GM12878 (cell line): ENCODE measurements around the gene STARD10. TPM values are rescaled to one million over a fixed set of nuclear protein-coding genes. Genes with fewer than 3 reads are reported as not detected.
A peak's percentile ranks its signal among the peaks of the same experiment; 100 is the strongest.

Experiments
- ATAC-seq: fragments of 200-7000 bp; cut with Tn5 transposase; 3 replicates; pipeline ENCODE4 v1.9.1; 2020; ENCODE audit warnings: mild to moderate bottlenecking, moderate library complexity
- BruUV-seq: library from RNA; stranded (reverse); fragments of 400-500 nt; replicated peaks from 2 replicates; lab custom pipeline; 2021; lab: Mats Ljungman, UMichigan
- CTCF ChIA-PET: fragments of 300-600 bp; sonication (Branson Sonifier 250); formaldehyde crosslinking; extraction: SDS; loops from one replicate; lab custom pipeline; 2021; ENCODE audit warnings: inconsistent platforms; lab: Yijun Ruan, JAX
- POLR2A ChIA-PET: fragments of 350-600 bp; formaldehyde crosslinking; extraction: SDS; loops from one replicate; lab custom pipeline; 2021; ENCODE audit warnings: inconsistent platforms; lab: Charles Lee
- RAD21 ChIA-PET: fragments of 300-600 bp; sonication (Branson Sonifier 250); formaldehyde crosslinking; loops from one replicate; lab custom pipeline; 2023; ENCODE audit warnings: antibody characterized with exemption; ENCODE audit not compliant: unreplicated experiment; lab: Charles Lee
- SMC1A ChIA-PET: fragments of 300-600 bp; sonication (Branson Sonifier 250); formaldehyde crosslinking; loops from one replicate; lab custom pipeline; 2023; ENCODE audit not compliant: unreplicated experiment, uncharacterized antibody; lab: Charles Lee
- DNase-seq: peaks from one replicate; pipeline ENCODE4 v3.0.0-alpha.2; 2011; ENCODE audit warnings: low read depth, low spot score
- FAIRE-seq: peaks from 3 replicates; lab custom pipeline; 2011; peaks lifted over from hg19 to GRCh38; lab: Jason Lieb, UNC
- H2AFZ ChIP-seq: 2 replicates; pipeline ENCODE4 v1.6.0; 2011; ENCODE audit warnings: low read depth, low read length, control low read depth; ENCODE audit not compliant: control insufficient read depth
- H3K27ac ChIP-seq: 2 replicates; pipeline ENCODE4 v1.5.1; 2011; ENCODE audit warnings: control low read depth; ENCODE audit not compliant: control insufficient read depth, insufficient read depth
- H3K27me3 ChIP-seq, 2 experiments: replicated peaks in 1 of 2; 2 replicates each; pipeline versions ENCODE4 v1.6.0 to v1.6.1; 2011; ENCODE audit warnings: low read length in 1 of 2; ENCODE audit not compliant: control insufficient read depth in 2 of 2, insufficient read depth in 2 of 2
- H3K36me3 ChIP-seq, 2 experiments: 2 replicates each; pipeline ENCODE4 v1.5.1; 2011; ENCODE audit warnings: low read length in 1 of 2; ENCODE audit not compliant: control insufficient read depth in 2 of 2, insufficient read depth in 2 of 2
- H3K4me1 ChIP-seq: 2 replicates; pipeline ENCODE4 v1.6.1; 2011; ENCODE audit warnings: mild to moderate bottlenecking, low read length, moderate library complexity, mixed read lengths; ENCODE audit not compliant: control insufficient read depth, insufficient read depth
- H3K4me2 ChIP-seq: 2 replicates; pipeline ENCODE4 v1.6.0; 2011; ENCODE audit warnings: control low read depth; ENCODE audit not compliant: control insufficient read depth, insufficient read depth
- H3K4me3 ChIP-seq: fragments of 200-600 bp; sonication (generic); 2 replicates; pipeline ENCODE4 v1.5.1; 2016
- H3K79me2 ChIP-seq: 2 replicates; pipeline ENCODE4 v1.6.0; 2011; ENCODE audit warnings: low read length; ENCODE audit not compliant: control insufficient read depth, insufficient read depth
- H3K9ac ChIP-seq: 2 replicates; pipeline ENCODE4 v1.8.0; 2011; ENCODE audit warnings: low read length, control low read depth, mixed read lengths; ENCODE audit not compliant: control insufficient read depth, insufficient read depth
- H3K9me3 ChIP-seq: replicated peaks from 3 replicates; pipeline ENCODE4 v1.5.1; 2011; ENCODE audit warnings: mild to moderate bottlenecking, low read length; ENCODE audit not compliant: control insufficient read depth, insufficient read depth
- H4K20me1 ChIP-seq: 2 replicates; pipeline ENCODE4 v1.6.0; 2011; ENCODE audit not compliant: control insufficient read depth, insufficient read depth
- CBFB ChIP-seq: IDR thresholded peaks from 2 replicates; pipeline ENCODE4 v1.6.1; 2016; ENCODE audit warnings: antibody characterized with exemption, low read depth
- CHD2 ChIP-seq: IDR thresholded peaks from 2 replicates; pipeline ENCODE4 v1.6.1; 2011; ENCODE audit warnings: low read depth, low read length, improper control_type of control experiment, borderline replicate concordance
- KLF5 ChIP-seq: fragments of 450-650 bp; IDR thresholded peaks from 2 replicates; pipeline ENCODE4 v1.6.1; 2014; ENCODE audit warnings: mild to moderate bottlenecking; ENCODE audit not compliant: partially characterized antibody
- MTA3 ChIP-seq: IDR thresholded peaks from 2 replicates; pipeline ENCODE4 v1.6.1; 2012; ENCODE audit warnings: low read length, inconsistent platforms, borderline replicate concordance
- POLR2A ChIP-seq: IDR thresholded peaks from 2 replicates; pipeline ENCODE4 v1.6.1; 2011; ENCODE audit warnings: low read depth, mild to moderate bottlenecking, low read length
- PRDM15 ChIP-seq: fragments of 450-650 bp; formaldehyde crosslinking; IDR thresholded peaks from 2 replicates; pipeline ENCODE4 v1.4.0; 2020; ENCODE audit warnings: mild to moderate bottlenecking, moderate library complexity
- REST ChIP-seq: IDR thresholded peaks from 2 replicates; pipeline ENCODE4 v1.6.1; 2012; ENCODE audit warnings: mild to moderate bottlenecking, low read depth, low read length
- TAF1 ChIP-seq: IDR thresholded peaks from 2 replicates; pipeline ENCODE4 v1.6.1; 2011; ENCODE audit warnings: mild to moderate bottlenecking, low read depth, low read length, borderline replicate concordance
- WGBS: methylation state at CpG from one replicate; pipeline ENCODE4 v1.1.6; 2016; ENCODE audit warnings: low lambda C conversion rate; ENCODE audit not compliant: insufficient replicate concordance, insufficient coverage; ENCODE audit errors: missing lambda C conversion rate; 5-methylcytosine and 5-hydroxymethylcytosine counted together
- in situ Hi-C: fragments of 300-500 bp; cut with MboI; formaldehyde crosslinking; loops from 9 replicates; pipeline ENCODE4 v1.14.3; 2018; ENCODE audit warnings: mixed read lengths
- intact Hi-C: fragments of 100-400 bp; cut with micrococcal nuclease; formaldehyde crosslinking; loops from one replicate; pipeline ENCODE4 v1.14.2; 2022; ENCODE audit not compliant: unreplicated experiment
- polyA plus RNA-seq, 11 experiments: library from polyadenylated mRNA; depleted of rRNA in 4 of 11; unstranded in 6 of 11; stranded (reverse) in 5 of 11; fragments of >200 nt; fragmentation: Nextera tagmentation in 4 of 11; fragmentation: Illumina TruSeq in 1 of 11; extraction: Ambion mirVana in 4 of 11; extraction: Trizol in 1 of 11; gene quantifications; 1 replicate in 1 of 11; 2 replicates in 10 of 11; pipeline versions ENCODE4 v1.2.1 to v1.2.3, GENCODE V29; 2011 to 2016; ENCODE audit warnings: inconsistent platforms in 2 of 11, missing spikeins in 2 of 11, low read depth in 1 of 11
- total RNA-seq, 4 experiments: library from RNA; depleted of rRNA in 3 of 4; stranded (reverse); fragments of >200 nt in 3 of 4; fragmentation: Illumina TruSeq in 1 of 4; extraction: Trizol in 1 of 4; gene quantifications; 2 replicates each; pipeline versions ENCODE4 v1.2.1 to v1.2.3, GENCODE V29; 2013 to 2021

Gene STARD10
- total and polyA plus RNA-seq, 10 of the 15 experiments (the other 5 are each of a cell fraction or from before 2014, with no cell fraction given): 0.15 to 43.2 (median 23.1) TPM

- intact Hi-C loops: no loop called here
- no TSS peak for BruUV-seq
- DNase-seq (no peak), ATAC-seq (no peak), FAIRE-seq (no peak)
- H3K79me2 ChIP-seq: no peaks in the 10 kb centered on the region
- no peaks in the 10 kb centered on the region for H3K9me3 ChIP-seq
- no peaks in the 10 kb centered on the region for H3K27me3 ChIP-seq
- no peak overlapping the region for H3K9ac ChIP-seq
- H2AFZ ChIP-seq: no peak overlapping the region
- H3K36me3 ChIP-seq: peaks cover 24 to 48% of the 10 kb centered on the region in 2 experiments
- SMC1A ChIA-PET: interaction anchor here (8.0 kb wide), 1 partner anchor 343 kb away, joined by 65 read pairs; no protein-coding TSS in a partner anchor
- no peak overlapping the region for H3K27ac ChIP-seq
- no peak overlapping the region for H3K4me3 ChIP-seq
- RAD21 ChIA-PET: no interaction called here
- POLR2A ChIA-PET: no interaction called here
- H3K4me1 ChIP-seq: no peaks in the 10 kb centered on the region
- H3K4me2 ChIP-seq: no peak overlapping the region
- CTCF ChIA-PET: interaction anchor here (1.3 to 3.2 kb wide), 3 partner anchors 303 to 344 kb away, joined by 3 to 14 read pairs (median 4); no protein-coding TSS in a partner anchor
- TF ChIP-seq CHD2 (no peak), POLR2A (0 out of 2 replicates have a peak, but pooled peaks have one; percentile 19)
- TF ChIP-seq, all 136 proteins: peak for 1
- no peaks in the 10 kb centered on the region; the same call in 1 of the 2 replicates for H4K20me1 ChIP-seq
- WGBS: 98% methylated on average over 5 of the region's 5 CpGs
- in situ Hi-C loops: loop anchor here (25.0 kb wide), 1 partner anchor 352 kb away; no protein-coding TSS in a partner anchor
Observed at GRCh38 chr11:72834905-72835304, 41.1 kb upstream of the STARD10 start.

GRCh38 chr11:72833811-72834493, 40.1 kb upstream of the STARD10 start:
- ChIA-PET POLR2A (interaction anchor here (0.7 kb wide), 1 partner anchor 258 kb away, joined by 3 read pairs; no protein-coding TSS in a partner anchor), SMC1A (interaction anchor here (8.0 kb wide), 1 partner anchor 344 kb away, joined by 65 read pairs; no protein-coding TSS in a partner anchor), RAD21 (interaction anchor here (4.2 kb wide), 1 partner anchor 344 kb away, joined by 51 read pairs; no protein-coding TSS in a partner anchor), CTCF (interaction anchor here (1.3 to 8.7 kb wide), 4 partner anchors 304 to 345 kb away, joined by 3 to 128 read pairs (median 9); no protein-coding TSS in a partner anchor)
- BruUV-seq: no TSS peak
- no peak for ATAC-seq
- intact Hi-C loops: no loop called here
- in situ Hi-C loops: loop anchor here (25.0 kb wide), 1 partner anchor 353 kb away; no protein-coding TSS in a partner anchor
- Histone ChIP-seq H3K27ac (no peak overlapping the region), H3K9ac (no peak overlapping the region), H3K9me3 (no peaks in the 10 kb centered on the region), H2AFZ (no peak overlapping the region), H3K27me3 (no peaks in the 10 kb centered on the region), H3K4me3 (no peak overlapping the region), H4K20me1 (no peaks in the 10 kb centered on the region; the same call in 1 of the 2 replicates), H3K4me2 (no peak overlapping the region), H3K79me2 (no peaks in the 10 kb centered on the region), H3K36me3 (peaks cover 26 to 39% of the 10 kb centered on the region in 2 experiments), H3K4me1 (no peaks in the 10 kb centered on the region)
- no peak for FAIRE-seq
- DNase-seq: no peak
- 84% methylated on average over 8 of the region's 8 CpGs for WGBS
- TF ChIP-seq KLF5 (no peak), CBFB (no peak), TAF1 (no peak), PRDM15 (CRISPR knock-in tag) (no peak), MTA3 (no peak), REST (no peak)
